ENCODE results near the gene C9orf85. TPM values are rescaled to one million over a fixed set of nuclear protein-coding genes. Genes with fewer than 3 reads are reported as not detected.

C9orf85 gene
- total RNA-seq, 2 donors from 2014 or later, result 12.2 to 12.5 TPM

GRCh38 chr9:71965403-71965802, 54.0 kb downstream of the C9orf85 start:
- intact Hi-C loops (cut with DNase I), result no loop called here

GRCh38 chr9:71966601-71967000, 55.2 kb downstream of the C9orf85 start:
- H3K4me3 ChIP-seq, result no peak overlapping the region
- intact Hi-C loops (cut with DNase I), result no loop called here
- no peaks in the 10 kb centered on the region for H3K4me1 ChIP-seq
- DNase-seq, result no peak
- no peak overlapping the region for H3K9ac ChIP-seq (ENCODE audit: low read depth in 2 of 2, low read length in 2 of 2)
- no peak for TF ChIP-seq CTCF (IDR thresholded peaks at IDR 0.05)
- no peaks in the 10 kb centered on the region for H3K27me3 ChIP-seq
- no peaks in the 10 kb centered on the region for H3K9me3 ChIP-seq
- no peak overlapping the region for H3K27ac ChIP-seq
- H3K36me3 ChIP-seq, result no peaks in the 10 kb centered on the region

More at GRCh38 chr9:71965403-71965802, 54.0 kb downstream of the C9orf85 start:
- Histone ChIP-seq H3K27me3 (no peaks in the 10 kb centered on the region), H3K36me3 (no peaks in the 10 kb centered on the region), H3K4me1 (no peaks in the 10 kb centered on the region), H3K9ac (ENCODE audit: low read depth in 2 of 2, low read length in 2 of 2) (no peak overlapping the region), H3K27ac (no peak overlapping the region), H3K4me3 (no peak overlapping the region), H3K9me3 (no peaks in the 10 kb centered on the region)
- DNase-seq, result no peak
- TF ChIP-seq CTCF (IDR thresholded peaks at IDR 0.05), result no peak

- H3K27ac ChIP-seq, result no peak overlapping the region
- no peak for DNase-seq
- no peaks in the 10 kb centered on the region for H3K27me3 ChIP-seq
- H3K36me3 ChIP-seq, result no peaks in the 10 kb centered on the region
- no peaks in the 10 kb centered on the region for H3K4me1 ChIP-seq
- intact Hi-C loops (cut with DNase I), result no loop called here
- no peaks in the 10 kb centered on the region for H3K9me3 ChIP-seq
- TF ChIP-seq CTCF (IDR thresholded peaks at IDR 0.05), result no peak
- H3K4me3 ChIP-seq, result no peak overlapping the region
- no peak overlapping the region for H3K9ac ChIP-seq (ENCODE audit: low read depth in 2 of 2, low read length in 2 of 2)
Measured at GRCh38 chr9:71968541-71969090, 57.2 kb downstream of the C9orf85 start.

- Histone ChIP-seq H3K9me3 (no peaks in the 10 kb centered on the region), H3K9ac (ENCODE audit: low read depth in 2 of 2, low read length in 2 of 2) (no peak overlapping the region), H3K4me1 (no peaks in the 10 kb centered on the region), H3K27me3 (no peaks in the 10 kb centered on the region), H3K36me3 (no peaks in the 10 kb centered on the region), H3K27ac (no peak overlapping the region), H3K4me3 (no peak overlapping the region)
- no peak for DNase-seq
- intact Hi-C loops (cut with DNase I), result no loop called here
- no peak for TF ChIP-seq CTCF (IDR thresholded peaks at IDR 0.05)
Measured at GRCh38 chr9:71975833-71976232, 64.4 kb downstream of the C9orf85 start.

- H3K9me3 ChIP-seq, result no peaks in the 10 kb centered on the region
- H3K27ac ChIP-seq, result no peak overlapping the region
- no peak overlapping the region for H3K4me3 ChIP-seq
- H3K27me3 ChIP-seq, result no peaks in the 10 kb centered on the region
- no peak for DNase-seq
- intact Hi-C loops (cut with DNase I), result no loop called here
- no peak overlapping the region for H3K9ac ChIP-seq (ENCODE audit: low read depth in 2 of 2, low read length in 2 of 2)
- H3K4me1 ChIP-seq, result no peaks in the 10 kb centered on the region
- H3K36me3 ChIP-seq, result no peaks in the 10 kb centered on the region
- TF ChIP-seq CTCF (IDR thresholded peaks at IDR 0.05), result no peak
Measured at GRCh38 chr9:71977003-71977402, 65.6 kb downstream of the C9orf85 start.
